Activated naive CD4-positive, alpha-beta T cell treated with Interleukin-2 at 50 U/mL for 16 hours (primary cell): ENCODE results near the gene TMEM82.
A peak's percentile ranks its signal among the peaks of the same experiment; 100 is the strongest.

Experiments used
- DNase-seq: peaks from one replicate; pipeline ENCODE4 v3.0.0-alpha.2; 2020

Gene TMEM82

DNA sequence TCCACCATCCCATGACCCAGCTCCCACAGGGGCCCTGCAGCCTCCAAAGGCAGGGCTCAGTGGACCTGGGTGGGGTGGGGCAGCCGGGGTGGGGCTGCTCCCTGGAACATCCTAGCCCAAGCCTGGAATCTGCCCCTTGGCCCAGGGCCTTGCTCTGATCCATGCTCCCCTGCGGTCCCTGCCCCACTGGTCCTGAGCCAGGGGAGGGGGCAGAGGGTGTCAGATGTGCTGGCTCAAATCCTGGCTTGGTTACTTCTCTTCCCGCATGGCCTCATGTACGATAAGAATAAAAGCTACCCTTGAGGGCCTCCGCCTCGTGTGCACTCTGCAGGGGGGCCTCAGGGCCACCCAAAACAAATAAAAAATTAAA, 5.4 kb upstream of the TMEM82 start:
- DNase-seq, result no peak

DNA sequence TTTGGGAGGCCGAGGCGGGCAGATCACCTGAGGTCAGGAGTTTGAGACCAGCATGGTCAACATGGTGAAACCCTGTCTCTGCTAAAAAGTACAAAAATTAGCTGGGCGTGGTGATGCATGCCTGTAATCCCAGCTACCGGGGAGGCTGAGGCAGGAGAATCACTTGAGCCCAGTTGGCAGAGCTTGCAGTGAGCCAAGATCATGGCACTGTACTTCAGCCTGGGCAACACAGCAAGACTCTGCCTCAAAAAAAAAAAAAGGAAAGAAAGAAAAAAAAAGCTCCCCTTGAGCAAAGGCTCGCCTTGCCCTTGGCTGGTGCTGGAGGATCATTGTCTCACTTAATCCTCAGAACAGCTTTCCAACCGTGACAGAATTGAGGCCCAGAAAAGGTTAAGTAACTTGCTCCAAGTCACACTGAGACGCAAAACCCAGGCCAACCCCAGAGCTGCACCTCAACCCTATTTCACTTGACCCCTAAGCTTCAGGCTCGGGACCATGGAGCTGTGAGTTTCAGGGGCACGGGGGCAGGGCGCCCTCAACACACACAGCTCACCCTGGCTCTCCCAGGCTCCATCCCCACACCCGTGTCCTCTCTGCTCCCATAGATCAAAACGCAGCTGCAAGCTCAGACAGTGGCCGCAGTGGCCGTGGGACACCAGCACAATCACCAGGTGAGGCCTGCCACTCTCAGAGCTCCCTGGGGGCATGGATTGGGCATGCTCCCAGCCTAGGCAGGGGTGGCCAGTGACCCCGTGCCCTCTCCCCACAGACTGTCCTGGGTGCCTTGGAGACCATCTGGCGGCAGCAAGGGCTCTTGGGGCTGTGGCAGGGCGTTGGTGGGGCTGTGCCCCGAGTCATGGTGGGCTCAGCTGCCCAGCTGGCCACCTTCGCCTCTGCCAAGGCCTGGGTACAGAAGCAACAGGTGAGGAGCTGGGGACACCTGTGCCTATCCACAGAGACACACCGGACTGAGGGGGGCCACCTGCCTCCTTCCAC, 4.7 kb upstream of the TMEM82 start:
- DNase-seq, result no peak

DNA sequence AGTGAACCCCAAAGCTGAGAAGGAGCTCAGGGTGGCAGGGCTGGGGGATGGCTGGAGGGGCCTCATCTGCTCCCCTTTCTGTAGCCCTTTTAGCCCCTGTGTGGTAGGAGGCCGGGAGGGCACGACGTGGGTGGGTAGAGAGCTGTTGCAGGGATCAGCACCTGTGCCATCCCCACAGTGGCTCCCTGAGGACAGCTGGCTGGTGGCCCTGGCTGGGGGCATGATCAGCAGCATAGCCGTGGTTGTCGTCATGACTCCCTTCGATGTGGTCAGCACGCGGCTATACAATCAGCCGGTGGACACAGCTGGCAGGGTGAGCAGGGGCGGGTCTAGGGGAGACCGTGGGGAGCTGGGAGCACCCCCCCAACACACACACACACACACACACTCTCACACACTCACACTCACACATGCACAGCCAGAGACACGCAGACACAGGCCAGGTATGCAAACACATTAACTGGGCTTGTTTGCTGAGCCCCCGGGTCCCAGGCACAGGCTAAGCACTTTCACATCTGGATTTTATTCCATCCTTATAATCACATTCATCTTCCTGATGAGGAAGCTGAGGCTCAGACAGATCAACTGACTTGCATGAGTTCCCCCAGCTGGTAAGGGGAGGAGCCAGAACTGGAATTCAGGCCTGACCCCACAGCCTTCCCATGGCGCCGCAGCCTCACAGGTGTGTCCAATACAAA, 3.7 kb upstream of the TMEM82 start:
- no peak for DNase-seq

DNA sequence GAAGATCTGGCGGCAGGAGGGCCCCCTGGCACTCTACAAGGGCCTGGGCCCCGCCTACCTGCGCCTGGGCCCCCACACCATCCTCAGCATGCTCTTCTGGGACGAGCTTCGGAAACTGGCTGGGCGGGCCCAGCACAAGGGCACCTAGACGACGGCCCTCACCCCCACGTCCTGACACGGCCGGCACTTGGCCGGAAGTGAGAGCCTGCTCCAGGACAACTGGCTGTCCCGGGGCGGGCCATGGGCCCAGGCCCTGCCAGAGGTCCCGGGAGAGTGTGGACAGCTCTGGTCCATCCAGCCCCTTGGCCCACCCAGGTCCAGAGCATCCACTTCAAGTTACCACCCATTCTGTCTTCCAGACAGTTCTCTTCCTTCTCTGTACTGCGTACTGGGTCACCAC, 3.0 kb upstream of the TMEM82 start:
- DNase-seq, result no peak

GRCh38 chr1:15739745-15740144, 2.6 kb upstream of the TMEM82 start:
- DNase-seq, result no peak

DNA sequence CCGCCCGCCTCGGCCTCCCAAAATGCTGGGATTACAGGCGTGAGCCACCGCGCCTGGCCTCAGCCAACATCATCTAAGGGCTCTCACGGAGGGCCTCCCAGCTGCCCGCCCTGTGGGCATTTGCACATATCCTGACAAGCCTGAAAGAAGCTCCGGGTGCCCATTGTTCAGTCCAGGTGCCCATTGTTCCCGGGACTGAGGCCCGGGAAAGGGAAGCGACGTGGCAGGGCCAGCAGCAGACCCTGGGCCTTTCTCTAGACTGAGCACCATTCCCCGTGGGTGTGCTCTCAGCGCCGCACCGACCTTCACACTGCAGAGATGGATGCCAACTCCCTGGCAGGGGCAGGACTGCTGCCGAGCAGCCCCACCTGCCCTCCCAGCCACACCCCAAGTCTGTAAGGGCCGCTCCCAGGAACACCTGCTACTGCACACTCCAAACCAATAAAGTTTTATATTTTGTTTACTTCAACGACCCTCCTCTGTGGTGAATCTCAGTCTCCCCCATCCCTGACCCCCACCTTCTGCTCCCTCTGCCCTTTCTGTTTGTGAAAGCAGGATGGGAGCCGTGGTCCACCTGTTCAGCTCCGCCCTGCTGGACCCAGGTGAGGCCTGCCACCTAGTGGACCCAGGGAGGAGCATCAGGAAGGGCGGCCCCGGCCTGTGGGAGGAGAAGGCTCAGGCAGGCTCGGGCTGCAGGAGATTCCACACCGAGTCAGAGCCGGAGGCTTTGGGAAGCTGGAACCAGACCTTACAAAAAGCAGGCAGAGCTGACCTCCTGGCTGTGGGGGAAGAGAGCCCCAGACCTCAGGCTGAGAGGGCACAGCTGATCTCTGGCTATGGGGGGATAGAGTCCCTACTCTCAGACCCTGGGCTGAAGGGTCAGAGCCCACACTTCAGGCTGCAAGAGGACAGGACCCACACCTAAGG, 1.1 kb upstream of the TMEM82 start:
- DNase-seq, result peak; percentile 64

- no peak for DNase-seq
Measured at GRCh38 chr1:15744122-15744679, 1.9 kb downstream of the TMEM82 start.

DNA sequence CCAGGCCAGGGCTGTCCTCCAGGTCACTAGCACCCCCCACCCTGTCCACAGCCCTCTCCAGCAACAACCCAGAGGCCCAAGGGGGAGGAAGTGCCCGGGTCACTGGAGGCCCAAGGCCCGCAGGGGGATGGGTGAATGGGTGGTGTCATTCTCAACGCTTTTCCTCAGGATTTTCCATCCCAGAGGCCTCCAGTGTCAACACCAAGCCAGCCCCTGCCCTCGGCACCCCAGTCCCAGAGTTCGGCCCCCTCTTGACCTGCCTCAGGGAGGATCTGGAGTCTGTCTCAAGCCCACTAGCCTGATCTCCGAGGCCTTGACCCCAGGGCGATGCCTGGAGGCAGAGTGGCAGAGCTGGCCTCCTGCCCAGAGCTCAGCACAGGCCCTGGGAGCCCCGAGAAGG, 5.1 kb downstream of the TMEM82 start:
- no peak for DNase-seq

GRCh38 chr1:15748264-15748663, 6.0 kb downstream of the TMEM82 start:
- no peak for DNase-seq

DNA sequence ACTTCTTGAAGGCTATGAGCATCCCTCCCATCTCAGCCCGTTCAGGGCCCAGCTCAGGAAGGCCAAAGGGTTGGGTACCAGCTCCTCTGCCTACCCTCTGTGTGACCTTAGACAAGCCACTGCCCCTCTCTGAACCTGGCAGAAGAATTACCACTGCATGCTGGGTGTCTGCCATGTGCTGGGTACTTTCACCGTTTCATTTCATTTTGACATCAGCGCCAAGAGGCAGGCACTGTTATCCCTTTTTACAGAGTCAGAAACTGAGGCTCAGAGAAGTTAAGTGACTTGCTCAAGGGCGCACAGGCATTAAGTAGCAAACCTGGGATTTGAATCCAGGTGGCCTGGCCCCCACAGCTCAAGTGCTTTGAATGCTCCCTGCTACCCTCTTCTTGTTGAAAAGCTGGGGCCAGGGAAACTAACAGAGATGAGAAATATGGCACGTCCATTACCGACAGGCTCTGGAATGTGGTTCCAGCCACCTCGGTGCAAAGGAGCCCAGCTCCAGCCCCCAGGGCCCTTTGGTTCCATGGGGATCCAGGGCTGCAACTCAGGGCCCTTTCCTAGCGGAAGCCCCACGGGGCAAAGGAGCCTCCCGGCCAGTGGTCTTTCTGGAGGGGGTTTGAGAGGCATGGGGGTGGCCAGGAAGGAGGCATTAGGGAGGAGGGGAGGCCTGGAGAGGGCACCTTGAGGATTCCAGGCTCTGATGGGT, 6.5 kb downstream of the TMEM82 start:
- DNase-seq, result no peak

GRCh38 chr1:15749399-15750291, 7.3 kb downstream of the TMEM82 start:
- DNase-seq, result no peak

GRCh38 chr1:15750924-15751323, 8.6 kb downstream of the TMEM82 start:
- no peak for DNase-seq

DNA sequence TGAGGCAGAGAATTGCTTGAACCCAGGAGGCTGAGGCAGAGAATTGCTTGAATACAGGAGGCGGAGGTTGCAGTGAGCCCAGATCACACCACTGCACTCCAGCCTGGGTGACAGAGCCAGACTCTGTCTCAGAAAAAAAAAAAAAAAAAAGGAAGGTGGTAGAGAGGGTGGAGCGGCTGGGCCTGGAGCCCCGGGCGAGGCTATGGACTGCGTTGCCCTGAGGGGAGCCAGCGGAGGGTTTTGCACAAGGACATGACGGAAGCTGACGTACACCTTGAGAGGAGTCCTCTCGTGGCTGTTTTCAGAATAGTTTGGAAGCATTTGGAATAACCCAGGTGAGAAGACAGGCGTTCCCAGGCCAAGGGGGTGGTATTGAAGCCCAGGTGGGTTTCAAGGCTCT, 9.4 kb downstream of the TMEM82 start:
- DNase-seq, result no peak

GRCh38 chr1:15753776-15754175, 11.5 kb downstream of the TMEM82 start:
- no peak for DNase-seq

GRCh38 chr1:15755021-15755645, 12.8 kb downstream of the TMEM82 start:
- DNase-seq, result no peak

- no peak for DNase-seq
Measured at GRCh38 chr1:15755646-15756040, 13.3 kb downstream of the TMEM82 start.

DNA sequence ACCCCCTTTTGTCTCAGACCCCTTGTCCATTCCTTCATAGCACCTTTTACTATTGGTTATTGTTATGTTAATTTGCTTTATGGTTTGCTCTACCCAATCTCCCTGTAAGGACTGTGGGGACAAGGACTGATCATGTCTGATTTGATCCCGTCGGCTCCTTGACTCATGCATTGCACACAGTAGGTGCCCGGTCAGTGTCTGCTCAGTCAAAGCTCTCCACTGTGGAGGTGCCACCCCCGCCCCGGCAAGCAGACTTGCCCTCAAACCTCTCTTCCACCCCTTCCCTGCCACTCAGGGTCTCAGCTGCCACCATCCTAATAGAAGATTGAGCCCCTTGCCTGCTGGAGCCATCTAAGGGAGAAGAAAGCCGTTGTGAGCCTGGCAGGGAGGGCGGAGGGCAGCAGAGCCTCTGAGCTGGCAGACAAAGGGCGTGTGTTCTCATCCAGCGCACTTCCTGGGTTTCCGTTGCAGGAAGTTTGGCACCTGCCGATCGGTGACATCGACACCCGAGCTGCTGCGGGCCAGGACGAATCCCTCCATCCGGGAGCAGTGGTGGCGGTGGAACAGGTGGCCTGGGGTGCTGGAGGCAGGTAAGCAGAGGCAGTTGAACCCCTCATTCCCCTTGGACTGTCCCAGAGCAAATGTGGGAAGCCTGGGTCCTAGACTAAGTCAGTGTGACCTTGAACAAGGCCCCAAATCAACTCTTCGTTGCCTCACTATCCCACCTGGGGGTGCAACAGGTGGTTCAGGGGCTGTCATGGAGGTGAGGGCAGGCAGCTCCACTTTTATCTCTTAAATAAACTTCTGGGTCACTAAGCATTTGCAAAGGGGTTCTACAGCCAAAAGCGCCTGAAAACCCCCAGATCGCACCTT, 14.1 kb downstream of the TMEM82 start:
- no peak for DNase-seq

GRCh38 chr1:15757016-15757543, 14.8 kb downstream of the TMEM82 start:
- DNase-seq, result no peak
